Measurements from ENCODE around the gene RHOT2.

RHOT2 gene

GRCh38 chr16:715477-716199, 47.7 kb downstream of the RHOT2 start:
- DNase-seq (ENCODE audit: low read depth) = no peak

GRCh38 chr16:716200-716568, 48.3 kb downstream of the RHOT2 start:
- no peak for DNase-seq (ENCODE audit: low read depth)

- DNase-seq (ENCODE audit: low read depth) = no peak
Measured at GRCh38 chr16:716768-717325, 48.9 kb downstream of the RHOT2 start.

- DNase-seq (ENCODE audit: low read depth) = no peak
Measured at GRCh38 chr16:717450-718245, 49.7 kb downstream of the RHOT2 start.

- no peak for DNase-seq (ENCODE audit: low read depth)
Measured at GRCh38 chr16:718389-718788, 50.5 kb downstream of the RHOT2 start.

- no peak for DNase-seq (ENCODE audit: low read depth)
Measured at GRCh38 chr16:718922-719321, 51.0 kb downstream of the RHOT2 start.

- no peak for DNase-seq (ENCODE audit: low read depth)
Measured at GRCh38 chr16:719815-720446, 52.0 kb downstream of the RHOT2 start.

- no peak for DNase-seq (ENCODE audit: low read depth)
Measured at GRCh38 chr16:720447-720989, 52.6 kb downstream of the RHOT2 start.

- peak; percentile 61 for DNase-seq (ENCODE audit: low read depth)
Measured at GRCh38 chr16:720990-721764, 53.2 kb downstream of the RHOT2 start, which contains the start of gene ANTKMT. TSS of gene ANTKMT (plus strand) at chr16:721146. CDS start at chr16:721275, 129 bp downstream.

GRCh38 chr16:721765-722540, 54.0 kb downstream of the RHOT2 start:
- no peak for DNase-seq (ENCODE audit: low read depth)

GRCh38 chr16:722835-723633, 55.1 kb downstream of the RHOT2 start:
- no peak for DNase-seq (ENCODE audit: low read depth)

GRCh38 chr16:723695-724094, 55.8 kb downstream of the RHOT2 start:
- no peak for DNase-seq (ENCODE audit: low read depth)
